CD14-positive monocyte (primary cell): ENCODE measurements around the gene FAM89A. TPM values are rescaled to one million over a fixed set of nuclear protein-coding genes. Genes with fewer than 3 reads are reported as not detected.

Experiments used
- DNase-seq, 3 donors: peaks; one replicate each; pipeline ENCODE4 v3.0.0-alpha.2; 2011 to 2022
- H2AFZ ChIP-seq: 2 replicates; pipeline ENCODE4 v1.6.0; 2012; ENCODE audit warnings: mild to moderate bottlenecking, low read depth, low read length, inconsistent platforms; ENCODE audit not compliant: insufficient read depth, poor library complexity, severe bottlenecking
- H3K27ac ChIP-seq, 2 donors: 1 replicate in 1 of 2; 2 replicates in 1 of 2; pipeline ENCODE4 v1.5.1; 2012 to 2013; ENCODE audit warnings: low read length in 2 of 2, control low read depth in 1 of 2, inconsistent platforms in 1 of 2, low read depth in 1 of 2, mild to moderate bottlenecking in 1 of 2
- H3K27me3 ChIP-seq, 2 donors: one replicate each; pipeline versions ENCODE4 v1.6.0 to v1.6.1; 2011 to 2013; ENCODE audit warnings: low read length in 2 of 2; ENCODE audit not compliant: control insufficient read depth in 2 of 2, insufficient read depth in 2 of 2
- H3K36me3 ChIP-seq, 2 donors: replicated peaks in 1 of 2; 1 replicate in 1 of 2; 2 replicates in 1 of 2; pipeline versions ENCODE4 v1.5.1 to v1.6.1; 2012 to 2013; ENCODE audit warnings: low read length in 2 of 2, control low read depth in 1 of 2, inconsistent platforms in 1 of 2, mild to moderate bottlenecking in 1 of 2; ENCODE audit not compliant: insufficient read depth in 2 of 2, control insufficient read depth in 1 of 2
- H3K4me1 ChIP-seq, 2 donors: 1 replicate in 1 of 2; 2 replicates in 1 of 2; pipeline versions ENCODE4 v1.5.1 to v1.6.1; 2012 to 2013; ENCODE audit warnings: low read length in 2 of 2, control low read depth in 1 of 2, inconsistent platforms in 1 of 2, mild to moderate bottlenecking in 1 of 2, moderate library complexity in 1 of 2; ENCODE audit not compliant: insufficient read depth in 2 of 2, control insufficient read depth in 1 of 2
- H3K4me2 ChIP-seq: replicated peaks from 2 replicates; pipeline ENCODE3; 2012; ENCODE audit warnings: low read length, moderate library complexity, mild to moderate bottlenecking; ENCODE audit not compliant: poor library complexity, severe bottlenecking; ENCODE audit errors: extremely low read depth
- H3K4me3 ChIP-seq, 3 experiments: fragments of 200-600 bp in 1 of 3; sonication (generic) in 1 of 3; replicated peaks in 1 of 3; 1 replicate in 2 of 3; 2 replicates in 1 of 3; pipeline ENCODE4 v1.5.1; 2011 to 2013; ENCODE audit warnings: low read length in 3 of 3, mild to moderate bottlenecking in 3 of 3, control low read depth in 2 of 3, low read depth in 2 of 3, inconsistent platforms in 1 of 3, moderate library complexity in 1 of 3
- H3K79me2 ChIP-seq: 2 replicates; pipeline ENCODE4 v1.6.0; 2012; ENCODE audit warnings: mild to moderate bottlenecking, control low read depth, inconsistent platforms, low read length, moderate library complexity; ENCODE audit not compliant: insufficient read depth
- H3K9ac ChIP-seq: 2 replicates; pipeline ENCODE4 v1.6.0; 2017; ENCODE audit warnings: low read length, mild to moderate bottlenecking; ENCODE audit not compliant: insufficient read depth, poor library complexity, severe bottlenecking
- H3K9me3 ChIP-seq, 2 donors: replicated peaks in 1 of 2; 1 replicate in 1 of 2; 2 replicates in 1 of 2; pipeline versions ENCODE4 v1.5.1 to v1.6.1; 2012 to 2013; ENCODE audit warnings: low read length in 2 of 2, control low read depth in 1 of 2; ENCODE audit not compliant: control insufficient read depth in 1 of 2, insufficient read depth in 1 of 2
- H4K20me1 ChIP-seq: 2 replicates; pipeline ENCODE4 v1.6.0; 2012; ENCODE audit warnings: mild to moderate bottlenecking, low read length, control low read depth, moderate library complexity; ENCODE audit not compliant: insufficient read depth
- H3K27ac Mint-ChIP-seq, 7 donors: one replicate each; pipeline ENCODE4 v1.8.0; 2020; ENCODE audit warnings: mild to moderate bottlenecking in 7 of 7, mixed read lengths in 7 of 7, moderate library complexity in 6 of 7, inconsistent platforms in 2 of 7
- H3K27me3 Mint-ChIP-seq, 3 donors: one replicate each; pipeline ENCODE4 v1.8.0; 2021 to 2022; ENCODE audit warnings: low read depth in 3 of 3, mild to moderate bottlenecking in 3 of 3, mixed read lengths in 3 of 3, moderate library complexity in 3 of 3, inconsistent platforms in 1 of 3
- H3K36me3 Mint-ChIP-seq, 2 donors: one replicate each; pipeline ENCODE4 v1.8.0; 2020; ENCODE audit warnings: mixed read lengths in 2 of 2, inconsistent platforms in 1 of 2, mild to moderate bottlenecking in 1 of 2
- H3K4me1 Mint-ChIP-seq: one replicate; pipeline ENCODE4 v1.8.0; 2020; ENCODE audit warnings: mild to moderate bottlenecking, mixed read lengths
- H3K4me3 Mint-ChIP-seq, 2 donors: one replicate each; pipeline ENCODE4 v1.8.0; 2020; ENCODE audit warnings: mild to moderate bottlenecking in 2 of 2, mixed read lengths in 2 of 2, moderate library complexity in 1 of 2
- H3K9me3 Mint-ChIP-seq, 7 donors: one replicate each; pipeline ENCODE4 v1.8.0; 2020 to 2022; ENCODE audit warnings: mixed read lengths in 7 of 7, mild to moderate bottlenecking in 6 of 7, moderate library complexity in 6 of 7, inconsistent platforms in 2 of 7
- WGBS: methylation state at CpG from one replicate; pipeline ENCODE4 v1.1.5; 2013; ENCODE audit warnings: missing lambda C conversion rate; ENCODE audit not compliant: insufficient coverage; 5-methylcytosine and 5-hydroxymethylcytosine counted together
- intact Hi-C, 2 donors: fragments of 100-400 bp; cut with micrococcal nuclease; formaldehyde crosslinking; loops; one replicate each; pipeline versions ENCODE4 v1.15.0 to v1.15.1; 2023
- polyA plus RNA-seq, 3 donors: library from polyadenylated mRNA; depleted of rRNA in 1 of 3; unstranded in 2 of 3; stranded (reverse) in 1 of 3; fragments of 300-500 nt in 2 of 3; fragments of >200 nt in 1 of 3; fragmentation: Illumina TruSeq in 2 of 3; gene quantifications; 1 replicate in 2 of 3; 2 replicates in 1 of 3; pipeline ENCODE4 v1.2.3, GENCODE V29; 2012 to 2021
- TF ChIP-seq, protein P1 (sequence below): fragments of 200-600 bp; IDR thresholded peaks from one replicate; pipeline ENCODE4 v1.8.0; 2022; ENCODE audit warnings: antibody characterized with exemption, mild to moderate bottlenecking

FAM89A gene
- polyA plus RNA-seq, 3 donors = 2.0 to 11.7 (median 4.4) TPM

GRCh38 chr1:230983811-230984210 is 56.2 kb downstream of the FAM89A start:
- Histone ChIP-seq H4K20me1 (peaks cover 11% of the 10 kb centered on the region), H2AFZ (no peak overlapping the region), H3K4me2 (no peak overlapping the region), H3K79me2 (peaks cover 31% of the 10 kb centered on the region), H3K9me3 (no peaks in the 10 kb centered on the region), H3K36me3 (peaks cover 2 to 34% of the 10 kb centered on the region in 2 donors), H3K27me3 (no peaks in the 10 kb centered on the region), H3K4me1 (peaks cover 9 to 12% of the 10 kb centered on the region in 2 donors), H3K27ac (no peak overlapping the region), H3K9ac (no peak overlapping the region), H3K4me3 (no peak overlapping the region)
- no CpG with 5 or more reads among the region's 5 CpGs for WGBS
- no peak overlapping the region for H3K27ac Mint-ChIP-seq
- TF ChIP-seq, protein P1, sequence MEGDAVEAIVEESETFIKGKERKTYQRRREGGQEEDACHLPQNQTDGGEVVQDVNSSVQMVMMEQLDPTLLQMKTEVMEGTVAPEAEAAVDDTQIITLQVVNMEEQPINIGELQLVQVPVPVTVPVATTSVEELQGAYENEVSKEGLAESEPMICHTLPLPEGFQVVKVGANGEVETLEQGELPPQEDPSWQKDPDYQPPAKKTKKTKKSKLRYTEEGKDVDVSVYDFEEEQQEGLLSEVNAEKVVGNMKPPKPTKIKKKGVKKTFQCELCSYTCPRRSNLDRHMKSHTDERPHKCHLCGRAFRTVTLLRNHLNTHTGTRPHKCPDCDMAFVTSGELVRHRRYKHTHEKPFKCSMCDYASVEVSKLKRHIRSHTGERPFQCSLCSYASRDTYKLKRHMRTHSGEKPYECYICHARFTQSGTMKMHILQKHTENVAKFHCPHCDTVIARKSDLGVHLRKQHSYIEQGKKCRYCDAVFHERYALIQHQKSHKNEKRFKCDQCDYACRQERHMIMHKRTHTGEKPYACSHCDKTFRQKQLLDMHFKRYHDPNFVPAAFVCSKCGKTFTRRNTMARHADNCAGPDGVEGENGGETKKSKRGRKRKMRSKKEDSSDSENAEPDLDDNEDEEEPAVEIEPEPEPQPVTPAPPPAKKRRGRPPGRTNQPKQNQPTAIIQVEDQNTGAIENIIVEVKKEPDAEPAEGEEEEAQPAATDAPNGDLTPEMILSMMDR = no peak
- intact Hi-C loops = no loop called here
- no peaks in the 10 kb centered on the region for H3K27me3 Mint-ChIP-seq
- H3K4me1 Mint-ChIP-seq = no peaks in the 10 kb centered on the region
- no peaks in the 10 kb centered on the region for H3K9me3 Mint-ChIP-seq
- DNase-seq = no peak
- peaks cover 10 to 25% of the 10 kb centered on the region in 2 donors for H3K36me3 Mint-ChIP-seq
- H3K4me3 Mint-ChIP-seq = no peak overlapping the region

DNA sequence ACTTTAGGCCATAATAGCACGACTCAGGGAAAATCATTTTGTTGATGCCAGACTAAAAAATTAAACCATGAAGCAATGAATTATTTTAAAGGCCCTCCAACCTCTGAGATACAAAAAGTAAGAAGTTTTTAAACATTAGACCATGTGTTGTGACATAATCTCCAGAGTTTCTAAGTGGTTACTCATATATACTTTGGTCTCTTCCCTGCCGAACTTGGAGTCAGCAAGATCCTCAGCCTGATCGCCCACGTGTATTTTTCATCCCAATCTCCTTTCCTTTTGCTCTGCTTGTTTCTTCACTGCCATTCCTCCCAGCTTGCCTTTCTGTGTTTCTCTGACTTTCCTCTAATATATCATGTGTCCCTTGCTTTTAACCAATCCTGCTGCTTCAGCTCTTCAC is 57.4 kb downstream of the FAM89A start:
- H3K4me3 ChIP-seq = no peak overlapping the region
- H3K36me3 ChIP-seq = peaks cover 0 to 30% of the 10 kb centered on the region in 2 donors
- 86% methylated on average over 4 of the region's 4 CpGs for WGBS
- no peak overlapping the region for H2AFZ ChIP-seq
- peaks cover 14 to 16% of the 10 kb centered on the region in 2 donors for H3K4me1 ChIP-seq
- Mint-ChIP-seq H3K36me3 (peaks cover 8 to 25% of the 10 kb centered on the region in 2 donors), H3K27ac (no peak overlapping the region), H3K4me3 (no peak overlapping the region), H3K27me3 (no peaks in the 10 kb centered on the region), H3K4me1 (peaks cover 2% of the 10 kb centered on the region), H3K9me3 (no peaks in the 10 kb centered on the region)
- no peak for DNase-seq
- H4K20me1 ChIP-seq = peaks cover 11% of the 10 kb centered on the region
- H3K27ac ChIP-seq = no peak overlapping the region
- no peaks in the 10 kb centered on the region for H3K27me3 ChIP-seq
- intact Hi-C loops = no loop called here
- no peak overlapping the region for H3K4me2 ChIP-seq
- no peak overlapping the region for H3K9ac ChIP-seq
- H3K79me2 ChIP-seq = peaks cover 36% of the 10 kb centered on the region
- TF ChIP-seq, protein P1 = no peak
- no peaks in the 10 kb centered on the region for H3K9me3 ChIP-seq
